SH-SY5Y (cell line): ENCODE data around the gene WDCP.

Source experiments
- GATA2 ChIP-seq: IDR thresholded peaks from 2 replicates; pipeline ENCODE4 v1.6.1; 2011; ENCODE audit warnings: mild to moderate bottlenecking, low read depth, low read length
- GATA3 ChIP-seq: IDR thresholded peaks from 2 replicates; pipeline ENCODE4 v1.6.1; 2011; ENCODE audit warnings: low read depth, mild to moderate bottlenecking, low read length, moderate library complexity

GRCh38 chr2:24058564-24059271 is 11.5 kb upstream of the WDCP start:
- TF ChIP-seq GATA2 (no peak), GATA3 (no peak)
